ENCODE data around the gene SSBP4. TPM values are rescaled to one million over a fixed set of nuclear protein-coding genes. Genes with fewer than 3 reads are reported as not detected.

The SSBP4 gene
- total and polyA plus RNA-seq, 2 of the 4 experiments (the other 2 are of a cell fraction), result 14.9 to 39.7 TPM

GRCh38 chr19:18417250-18418028 lies 1.8 kb upstream of the SSBP4 start:
- Histone ChIP-seq H4K20me1 (ENCODE audit: insufficient read depth, low read length) (peaks cover 22% of the 10 kb centered on the region), H4K91ac (ENCODE audit: insufficient read depth, low read depth, low read length) (peak overlapping the region; percentile 98), H3K14ac (replicated peaks; ENCODE audit: low read depth, low read length) (peak overlapping the region; percentile 84), H3K23ac (ENCODE audit: low read depth, low read length) (peak overlapping the region; percentile 98), H2AK9ac (replicated peaks; ENCODE audit: low read depth, low read length, poor library complexity) (peak overlapping the region; percentile 99), H3K9me1 (ENCODE audit: insufficient read depth, low read length) (peaks cover 16% of the 10 kb centered on the region; the same call in 1 of the 2 replicates), H3K9ac (ENCODE audit: low read depth, low read length) (peak overlapping the region; percentile 72), H4K5ac (ENCODE audit: low read depth, low read length) (peak overlapping the region; percentile 96), H3K36me3 (ENCODE audit: control insufficient read depth, insufficient read depth, low read length) (no peaks in the 10 kb centered on the region), H2BK15ac (ENCODE audit: low read depth, low read length) (peak overlapping the region; percentile 87), H2AK5ac (ENCODE audit: low read depth, low read length) (peak overlapping the region; percentile 98), H3K27ac (ENCODE audit: insufficient read depth, low read length) (peak overlapping the region; percentile 90), H2BK120ac (ENCODE audit: low read depth, low read length) (peak overlapping the region; percentile 89), H3K56ac (ENCODE audit: extremely low read depth, insufficient read depth, low read length) (peak overlapping the region; percentile 88), H3K9me3 (ENCODE audit: control insufficient read depth, insufficient read depth, low read length) (no peaks in the 10 kb centered on the region), H3K4me1 (ENCODE audit: control insufficient read depth, insufficient read depth, low read length) (peaks cover 37% of the 10 kb centered on the region), H3K79me1 (ENCODE audit: low read depth in 1 of 2, low read length in 2 of 2) (peaks cover 0 to 36% of the 10 kb centered on the region in 2 experiments; a peak in 3 of 4 replicates), H4K8ac (ENCODE audit: low read depth in 2 of 2, low read length in 2 of 2) (peak overlapping the region; percentile 88 to 100), H3K18ac (ENCODE audit: low read depth, low read length) (peak overlapping the region; percentile 82), H3K4me3 (ENCODE audit: insufficient read depth, low read depth, low read length) (peak overlapping the region; percentile 32), H2AFZ (replicated peaks; ENCODE audit: low read length, poor library complexity) (peak overlapping the region; percentile 97), H3K4me2 (ENCODE audit: low read depth, low read length) (peak overlapping the region; percentile 87), H2BK20ac (ENCODE audit: low read depth, low read length) (peak overlapping the region; percentile 64), H3K27me3 (ENCODE audit: control insufficient read depth, insufficient read depth, low read length) (no peaks in the 10 kb centered on the region), H2BK5ac (ENCODE audit: low read depth, low read length, poor library complexity, severe bottlenecking) (peak overlapping the region; percentile 84), H3K4ac (ENCODE audit: low read depth, low read length) (peak overlapping the region; percentile 97)
- peak; percentile 58 for ATAC-seq (ENCODE audit: low read depth)
- in situ Hi-C loops (cut with MboI; ENCODE audit: low sequenced_read_pairs), result loop anchor here (10.0 kb wide), 2 partner anchors 223 to 303 kb away; partner anchors contain the start of gene MPV17L2
- peak; percentile 73 for DNase-seq
- 0% methylated on average over 11 of the region's 53 CpGs; no CpG with 5 or more reads in 1 of the 2 experiments for WGBS, 2 experiments (ENCODE audit: extremely low coverage in 2 of 2, insufficient read length in 1 of 2)
- dilution Hi-C loops (cut with HindIII; ENCODE audit: low sequenced_read_pairs, unreplicated experiment), result no loop called here
- CTCF ChIA-PET, result no interaction called here
- POLR2A ChIA-PET (ENCODE audit: unreplicated experiment), result no interaction called here
- no TSS peak for BruUV-seq (replicated peaks)
- peak; percentile 89; the same call in 1 of the 2 replicates for TF ChIP-seq MAZ (IDR thresholded peaks at IDR 0.05; ENCODE audit: borderline replicate concordance, low read depth, low read length)
- TF ChIP-seq USF2 (IDR thresholded peaks at IDR 0.05; ENCODE audit: low read depth, low read length), result no peak
- no peak for TF ChIP-seq RCOR1 (IDR thresholded peaks at IDR 0.05; ENCODE audit: insufficient replicate concordance, low read length)
- intact Hi-C loops (cut with micrococcal nuclease), result loop anchor here (5.0 to 10.0 kb wide), 2 partner anchors 140 to 213 kb away; partner anchors contain the start of gene RAB3A
